HepG2 (cell line): Measurements from ENCODE around the gene SH3BGR. TPM values are rescaled to one million over a fixed set of nuclear protein-coding genes. Genes with fewer than 3 reads are reported as not detected.

Experiments
- ATAC-seq: fragments of 200-7000 bp; cut with Tn5 transposase; 3 replicates; pipeline ENCODE4 v1.9.1; 2020; ENCODE audit warnings: mild to moderate bottlenecking, moderate library complexity
- BruUV-seq: library from RNA; stranded (reverse); fragments of 400-500 nt; replicated peaks from 2 replicates; lab custom pipeline; 2021; lab: Mats Ljungman, UMichigan
- CTCF ChIA-PET: fragments of 300-600 bp; formaldehyde crosslinking; extraction: SDS; loops from one replicate; lab custom pipeline; 2021; ENCODE audit warnings: low total read pairs, inconsistent platforms, low intra/inter-chr PET ratio; lab: Yijun Ruan, JAX
- POLR2A ChIA-PET: fragments of 350-600 bp; sonication (Branson Sonifier 250); formaldehyde crosslinking; loops from one replicate; lab custom pipeline; 2020; ENCODE audit warnings: antibody characterized with exemption, inconsistent platforms; lab: Yijun Ruan, JAX
- DNase-seq: peaks from one replicate; pipeline ENCODE4 v3.0.0-alpha.2; 2015; ENCODE audit warnings: low spot score
- FAIRE-seq: peaks from 3 replicates; lab custom pipeline; 2011; peaks lifted over from hg19 to GRCh38; lab: Jason Lieb, UNC
- H2AFZ ChIP-seq: one replicate; pipeline ENCODE4 v1.6.1; 2011; ENCODE audit warnings: low read length, inconsistent platforms
- H3K27ac ChIP-seq: fragments of 300-600 bp; 3 replicates; pipeline ENCODE4 v1.8.0; 2011; ENCODE audit warnings: mixed run types, mild to moderate bottlenecking, mixed read lengths, low read length, inconsistent platforms; ENCODE audit not compliant: insufficient read depth; ENCODE audit errors: extremely low read length
- H3K27me3 ChIP-seq, 2 experiments: fragments of 200-600 bp in 1 of 2; 2 replicates in 1 of 2; 3 replicates in 1 of 2; pipeline versions ENCODE4 v1.6.0 to v1.8.0; 2011; ENCODE audit warnings: low read length in 2 of 2, mild to moderate bottlenecking in 2 of 2, moderate library complexity in 2 of 2, inconsistent platforms in 1 of 2; ENCODE audit not compliant: insufficient read depth in 2 of 2, control insufficient read depth in 1 of 2
- H3K36me3 ChIP-seq, 2 experiments: fragments of 200-600 bp in 1 of 2; replicated peaks in 1 of 2; 2 replicates in 1 of 2; 3 replicates in 1 of 2; pipeline versions ENCODE4 v1.5.1 to v1.8.0; 2011; ENCODE audit warnings: low read length in 2 of 2, inconsistent platforms in 1 of 2; ENCODE audit not compliant: insufficient read depth in 2 of 2, control insufficient read depth in 1 of 2
- H3K4me1 ChIP-seq: 2 replicates; pipeline ENCODE4 v1.5.1; 2012; ENCODE audit warnings: low read length, inconsistent platforms; ENCODE audit not compliant: insufficient read depth
- H3K4me2 ChIP-seq: 2 replicates; pipeline ENCODE4 v1.6.0; 2011; ENCODE audit warnings: low read depth, low read length, inconsistent platforms
- H3K4me3 ChIP-seq, 3 experiments: fragments of 200-600 bp in 1 of 3; sonication (generic), shearing (Covaris generic) in 1 of 3; replicated peaks in 1 of 3; 2 replicates each; pipeline ENCODE4 v1.5.1; 2011 to 2016; ENCODE audit warnings: low read length in 3 of 3, inconsistent platforms in 2 of 3, low read depth in 2 of 3, mild to moderate bottlenecking in 2 of 3, control low read depth in 1 of 3, mixed read lengths in 1 of 3; ENCODE audit not compliant: insufficient read depth in 1 of 3
- H3K79me2 ChIP-seq: one replicate; pipeline ENCODE4 v1.6.1; 2011; ENCODE audit warnings: low read length, inconsistent platforms; ENCODE audit not compliant: insufficient read depth
- H3K9ac ChIP-seq: 2 replicates; pipeline ENCODE4 v1.6.0; 2011; ENCODE audit warnings: mild to moderate bottlenecking, low read depth, low read length, inconsistent platforms; ENCODE audit not compliant: insufficient read depth
- H3K9me3 ChIP-seq: 2 replicates; pipeline ENCODE4 v1.5.1; 2012; ENCODE audit warnings: mild to moderate bottlenecking, low read length
- H4K20me1 ChIP-seq: 2 replicates; pipeline ENCODE4 v1.6.0; 2011; ENCODE audit warnings: inconsistent platforms, mild to moderate bottlenecking, low read length, moderate library complexity; ENCODE audit not compliant: insufficient read depth
- GLI4 ChIP-seq: sonication (generic); formaldehyde crosslinking; IDR thresholded peaks from 2 replicates; pipeline ENCODE4 v1.5.1; 2020; ENCODE audit warnings: missing genetic modification reagents, mild to moderate bottlenecking, moderate library complexity, borderline replicate concordance
- GLMP ChIP-seq: sonication (generic); formaldehyde crosslinking; IDR thresholded peaks from 2 replicates; pipeline ENCODE4 v1.9.0; 2021; ENCODE audit warnings: missing genetic modification reagents, mild to moderate bottlenecking, borderline replicate concordance
- GMEB1 ChIP-seq: sonication (generic); formaldehyde crosslinking; IDR thresholded peaks from 2 replicates; pipeline ENCODE4 v1.5.1; 2020; ENCODE audit warnings: missing genetic modification reagents, mild to moderate bottlenecking, borderline replicate concordance
- JUND ChIP-seq: sonication (generic); formaldehyde crosslinking; IDR thresholded peaks from 2 replicates; pipeline ENCODE4 v1.8.0; 2022; ENCODE audit warnings: mild to moderate bottlenecking, missing genetic modification reagents
- NFE2L1 ChIP-seq: sonication (generic); formaldehyde crosslinking; IDR thresholded peaks from 2 replicates; pipeline ENCODE4 v1.4.0; 2020; ENCODE audit warnings: missing genetic modification reagents, mild to moderate bottlenecking, borderline replicate concordance
- NFRKB ChIP-seq: fragments of 450-650 bp; IDR thresholded peaks from 2 replicates; pipeline ENCODE4 v1.6.1; 2017
- PHB2 ChIP-seq: fragments of 450-650 bp; IDR thresholded peaks from 2 replicates; pipeline ENCODE4 v1.6.1; 2018; ENCODE audit not compliant: partially characterized antibody
- POLR2A ChIP-seq, 2 experiments: IDR thresholded peaks; 2 replicates each; pipeline ENCODE4 v1.6.1; 2011; ENCODE audit warnings: low read depth in 2 of 2, low read length in 2 of 2, mild to moderate bottlenecking in 1 of 2, moderate library complexity in 1 of 2; ENCODE audit not compliant: insufficient read depth in 1 of 2
- SCMH1 ChIP-seq: sonication (generic); formaldehyde crosslinking; IDR thresholded peaks from 2 replicates; pipeline ENCODE4 v1.9.0; 2021; ENCODE audit warnings: missing genetic modification reagents, mild to moderate bottlenecking, borderline replicate concordance
- TOE1 ChIP-seq: sonication (generic); formaldehyde crosslinking; IDR thresholded peaks from 2 replicates; pipeline ENCODE4 v1.4.0; 2020; ENCODE audit warnings: mild to moderate bottlenecking, missing genetic modification reagents
- ZNF562 ChIP-seq: sonication (generic); formaldehyde crosslinking; IDR thresholded peaks from 2 replicates; pipeline ENCODE4 v1.8.0; 2022; ENCODE audit warnings: missing genetic modification reagents, borderline replicate concordance
- ZNF766 ChIP-seq: sonication (generic); formaldehyde crosslinking; IDR thresholded peaks from 2 replicates; pipeline ENCODE4 v1.5.0; 2020; ENCODE audit warnings: missing genetic modification reagents, borderline replicate concordance
- ZNF776 ChIP-seq: sonication (generic); formaldehyde crosslinking; IDR thresholded peaks from 2 replicates; pipeline ENCODE4 v1.4.0; 2020; ENCODE audit warnings: mild to moderate bottlenecking, missing genetic modification reagents
- WGBS: methylation state at CpG from one replicate; pipeline ENCODE4 v1.1.6; 2017; ENCODE audit warnings: low lambda C conversion rate; 5-methylcytosine and 5-hydroxymethylcytosine counted together
- in situ Hi-C: cut with HindIII; loops from 2 replicates; pipeline ENCODE4 v1.10.0; 2017; ENCODE audit warnings: low pct_unique_long_range_greater_than_20kb; ENCODE audit not compliant: extremely low pct_ligation_motif_present
- intact Hi-C: fragments of 100-400 bp; cut with micrococcal nuclease; formaldehyde crosslinking; loops from one replicate; pipeline ENCODE4 v1.10.0; 2022; ENCODE audit not compliant: unreplicated experiment
- polyA plus RNA-seq, 8 experiments: library from polyadenylated mRNA; depleted of rRNA in 3 of 8; stranded (reverse) in 7 of 8; unstranded in 1 of 8; fragments of >200 nt; fragmentation: Illumina TruSeq in 4 of 8; extraction: Trizol in 4 of 8; gene quantifications; 2 replicates each; pipeline versions ENCODE4 v1.2.1 to v1.2.3, GENCODE V29; 2011 to 2016; ENCODE audit warnings: low read depth in 4 of 8, missing spikeins in 1 of 8, mixed read lengths in 1 of 8; ENCODE audit not compliant: insufficient read depth in 1 of 8
- total RNA-seq, 5 experiments: library from RNA; depleted of rRNA; stranded (reverse); fragments of >200 nt; fragmentation: Illumina TruSeq; extraction: Trizol; gene quantifications; 2 replicates each; pipeline ENCODE4 v1.2.3, GENCODE V29; 2016; ENCODE audit warnings: low read depth in 1 of 5
- TF ChIP-seq, protein P1 (sequence below): sonication (generic); formaldehyde crosslinking; conservative IDR thresholded peaks from 2 replicates; pipeline ENCODE4 v1.5.0; 2020; ENCODE audit warnings: missing genetic modification reagents
- TF ChIP-seq, protein P2 (sequence below): sonication (generic); formaldehyde crosslinking; IDR thresholded peaks from 2 replicates; pipeline ENCODE4 v1.8.0; 2022; ENCODE audit warnings: mild to moderate bottlenecking, missing genetic modification reagents; ENCODE audit not compliant: insufficient replicate concordance
- TF ChIP-seq, protein P3 (sequence below): sonication (generic); formaldehyde crosslinking; IDR thresholded peaks from 2 replicates; pipeline ENCODE4 v1.5.1; 2020; ENCODE audit warnings: mild to moderate bottlenecking, missing genetic modification reagents, moderate library complexity

The SH3BGR gene
- total and polyA plus RNA-seq, 2 of the 13 experiments (the other 11 are each of a cell fraction or from before 2014, with no cell fraction given): 0.48 TPM; not detected in 1

- no peaks in the 10 kb centered on the region; a peak in 1 of 5 replicates for H3K27me3 ChIP-seq
- 41% methylated on average over 3 of the region's 7 CpGs for WGBS
- FAIRE-seq: no peak
- in situ Hi-C loops (no loop called here), intact Hi-C loops (no loop called here)
- H3K4me2 ChIP-seq: no peak overlapping the region
- no peak overlapping the region for H3K9ac ChIP-seq
- H3K36me3 ChIP-seq: no peaks in the 10 kb centered on the region
- no peak overlapping the region for H3K27ac ChIP-seq
- no peaks in the 10 kb centered on the region for H4K20me1 ChIP-seq
- no peaks in the 10 kb centered on the region for H3K4me1 ChIP-seq
- no peaks in the 10 kb centered on the region for H3K79me2 ChIP-seq
- ChIA-PET POLR2A (no interaction called here), CTCF (no interaction called here)
- H3K9me3 ChIP-seq: no peaks in the 10 kb centered on the region
- BruUV-seq: no TSS peak
- TF ChIP-seq SCMH1 (CRISPR knock-in tag) (no peak), GLMP (CRISPR knock-in tag) (no peak), ZNF776 (no peak), GMEB1 (CRISPR knock-in tag) (no peak), JUND (CRISPR knock-in tag) (no peak), PHB2 (no peak), NFE2L1 (CRISPR knock-in tag) (no peak), GLI4 (CRISPR knock-in tag) (no peak), POLR2A (IDR thresholded peaks at IDR 0.05; ENCODE audit: insufficient read depth in 1 of 2, low read depth in 2 of 2, low read length in 2 of 2) (no peak), TOE1 (CRISPR knock-in tag) (no peak), ZNF766 (no peak), ZNF562 (no peak), NFRKB (no peak)
- TF ChIP-seq, protein P1, sequence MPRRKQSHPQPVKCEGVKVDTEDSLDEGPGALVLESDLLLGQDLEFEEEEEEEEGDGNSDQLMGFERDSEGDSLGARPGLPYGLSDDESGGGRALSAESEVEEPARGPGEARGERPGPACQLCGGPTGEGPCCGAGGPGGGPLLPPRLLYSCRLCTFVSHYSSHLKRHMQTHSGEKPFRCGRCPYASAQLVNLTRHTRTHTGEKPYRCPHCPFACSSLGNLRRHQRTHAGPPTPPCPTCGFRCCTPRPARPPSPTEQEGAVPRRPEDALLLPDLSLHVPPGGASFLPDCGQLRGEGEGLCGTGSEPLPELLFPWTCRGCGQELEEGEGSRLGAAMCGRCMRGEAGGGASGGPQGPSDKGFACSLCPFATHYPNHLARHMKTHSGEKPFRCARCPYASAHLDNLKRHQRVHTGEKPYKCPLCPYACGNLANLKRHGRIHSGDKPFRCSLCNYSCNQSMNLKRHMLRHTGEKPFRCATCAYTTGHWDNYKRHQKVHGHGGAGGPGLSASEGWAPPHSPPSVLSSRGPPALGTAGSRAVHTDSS (CRISPR knock-in tag): no peak
- TF ChIP-seq, protein P2, sequence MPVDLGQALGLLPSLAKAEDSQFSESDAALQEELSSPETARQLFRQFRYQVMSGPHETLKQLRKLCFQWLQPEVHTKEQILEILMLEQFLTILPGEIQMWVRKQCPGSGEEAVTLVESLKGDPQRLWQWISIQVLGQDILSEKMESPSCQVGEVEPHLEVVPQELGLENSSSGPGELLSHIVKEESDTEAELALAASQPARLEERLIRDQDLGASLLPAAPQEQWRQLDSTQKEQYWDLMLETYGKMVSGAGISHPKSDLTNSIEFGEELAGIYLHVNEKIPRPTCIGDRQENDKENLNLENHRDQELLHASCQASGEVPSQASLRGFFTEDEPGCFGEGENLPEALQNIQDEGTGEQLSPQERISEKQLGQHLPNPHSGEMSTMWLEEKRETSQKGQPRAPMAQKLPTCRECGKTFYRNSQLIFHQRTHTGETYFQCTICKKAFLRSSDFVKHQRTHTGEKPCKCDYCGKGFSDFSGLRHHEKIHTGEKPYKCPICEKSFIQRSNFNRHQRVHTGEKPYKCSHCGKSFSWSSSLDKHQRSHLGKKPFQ (CRISPR knock-in tag): no peak
- TF ChIP-seq, protein P3, sequence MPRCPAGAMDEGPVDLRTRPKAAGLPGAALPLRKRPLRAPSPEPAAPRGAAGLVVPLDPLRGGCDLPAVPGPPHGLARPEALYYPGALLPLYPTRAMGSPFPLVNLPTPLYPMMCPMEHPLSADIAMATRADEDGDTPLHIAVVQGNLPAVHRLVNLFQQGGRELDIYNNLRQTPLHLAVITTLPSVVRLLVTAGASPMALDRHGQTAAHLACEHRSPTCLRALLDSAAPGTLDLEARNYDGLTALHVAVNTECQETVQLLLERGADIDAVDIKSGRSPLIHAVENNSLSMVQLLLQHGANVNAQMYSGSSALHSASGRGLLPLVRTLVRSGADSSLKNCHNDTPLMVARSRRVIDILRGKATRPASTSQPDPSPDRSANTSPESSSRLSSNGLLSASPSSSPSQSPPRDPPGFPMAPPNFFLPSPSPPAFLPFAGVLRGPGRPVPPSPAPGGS: no peak
- no peak overlapping the region for H2AFZ ChIP-seq
- ATAC-seq: no peak
- DNase-seq: no peak
- H3K4me3 ChIP-seq: no peak overlapping the region
These were observed 50.9 kb downstream of the SH3BGR start for GRCh38 chr21:39502631-39503030.
